WTC11 (cell line): ENCODE results near the gene GOLGA7B. TPM values are rescaled to one million over a fixed set of nuclear protein-coding genes. Genes with fewer than 3 reads are reported as not detected.

Source experiments
- ATAC-seq: fragments of 200-7000 bp; cut with Tn5 transposase; 2 replicates; pipeline ENCODE4 v1.10.0; 2021; ENCODE audit warnings: mild to moderate bottlenecking, moderate library complexity
- CTCF ChIA-PET: fragments of 300-600 bp; sonication (Branson Sonifier 250); formaldehyde crosslinking; loops from one replicate; lab custom pipeline; 2021; ENCODE audit warnings: antibody characterized with exemption; lab: Charles Lee
- POLR2A ChIA-PET: fragments of 350-600 bp; sonication (Branson Sonifier 250); formaldehyde crosslinking; loops from one replicate; lab custom pipeline; 2021; ENCODE audit warnings: antibody characterized with exemption; lab: Charles Lee
- DNase-seq: peaks from one replicate; pipeline ENCODE4 v3.0.0; 2021; ENCODE audit warnings: low spot score
- H3K27ac Mint-ChIP-seq: 2 replicates; pipeline ENCODE4 v1.8.0; 2021; ENCODE audit warnings: mixed read lengths
- H3K27me3 Mint-ChIP-seq: 2 replicates; pipeline ENCODE4 v1.8.0; 2021; ENCODE audit warnings: low read depth, mild to moderate bottlenecking, moderate library complexity, mixed read lengths
- H3K36me3 Mint-ChIP-seq: 2 replicates; pipeline ENCODE4 v1.8.0; 2021; ENCODE audit warnings: mixed read lengths
- H3K4me1 Mint-ChIP-seq: 2 replicates; pipeline ENCODE4 v1.8.0; 2022; ENCODE audit warnings: mixed read lengths
- H3K4me3 Mint-ChIP-seq: 2 replicates; pipeline ENCODE4 v1.8.0; 2021; ENCODE audit warnings: mild to moderate bottlenecking, moderate library complexity, mixed read lengths
- H3K9me3 Mint-ChIP-seq: 2 replicates; pipeline ENCODE4 v1.8.0; 2021; ENCODE audit warnings: mixed read lengths
- CREB1 ChIP-seq: sonication (generic); formaldehyde crosslinking; IDR thresholded peaks from 2 replicates; pipeline ENCODE4 v1.8.0; 2023; ENCODE audit warnings: mild to moderate bottlenecking, missing genetic modification reagents
- CREM ChIP-seq: sonication (generic); formaldehyde crosslinking; IDR thresholded peaks from 2 replicates; pipeline ENCODE4 v1.8.1; 2022; ENCODE audit warnings: mild to moderate bottlenecking, missing genetic modification reagents, moderate library complexity
- HMGA2 ChIP-seq: fragments of 250-450 bp; sonication (Bioruptor Pico); IDR thresholded peaks from 2 replicates; pipeline ENCODE4 v1.4.0; 2021; ENCODE audit warnings: mild to moderate bottlenecking, moderate library complexity
- MXD4 ChIP-seq: fragments of 250-450 bp; sonication (Bioruptor Pico); IDR thresholded peaks from 2 replicates; pipeline ENCODE4 v1.8.0; 2021; ENCODE audit warnings: mild to moderate bottlenecking, moderate library complexity, borderline replicate concordance
- NFATC4 ChIP-seq: fragments of 250-450 bp; sonication (Bioruptor Pico); IDR thresholded peaks from 2 replicates; pipeline ENCODE4 v1.9.0; 2021; ENCODE audit warnings: mild to moderate bottlenecking
- NR2C2 ChIP-seq: sonication (generic); formaldehyde crosslinking; IDR thresholded peaks from 2 replicates; pipeline ENCODE4 v1.8.0; 2022; ENCODE audit warnings: mild to moderate bottlenecking, missing genetic modification reagents
- OVOL2 ChIP-seq: fragments of 250-450 bp; sonication (Bioruptor Pico); IDR thresholded peaks from 2 replicates; pipeline ENCODE4 v1.9.0; 2021; ENCODE audit warnings: mild to moderate bottlenecking, borderline replicate concordance
- SMAD3 ChIP-seq: sonication (generic); formaldehyde crosslinking; IDR thresholded peaks from 2 replicates; pipeline ENCODE4 v1.8.0; 2022; ENCODE audit warnings: missing genetic modification reagents, mild to moderate bottlenecking, borderline replicate concordance
- SMAD4 ChIP-seq: sonication (generic); formaldehyde crosslinking; IDR thresholded peaks from 2 replicates; pipeline ENCODE4 v1.8.0; 2022; ENCODE audit warnings: mild to moderate bottlenecking, missing genetic modification reagents
- TEAD4 ChIP-seq: sonication (generic); formaldehyde crosslinking; IDR thresholded peaks from 2 replicates; pipeline ENCODE4 v1.8.0; 2022; ENCODE audit warnings: mild to moderate bottlenecking, missing genetic modification reagents
- ZBTB21 ChIP-seq: sonication (generic); formaldehyde crosslinking; IDR thresholded peaks from 2 replicates; pipeline ENCODE4 v1.8.1; 2023; ENCODE audit warnings: mild to moderate bottlenecking, missing genetic modification reagents, borderline replicate concordance
- ZNF232 ChIP-seq: sonication (generic); formaldehyde crosslinking; IDR thresholded peaks from 2 replicates; pipeline ENCODE4 v1.8.0; 2022; ENCODE audit warnings: mild to moderate bottlenecking, missing genetic modification reagents
- ZNF671 ChIP-seq: fragments of 250-450 bp; sonication (Bioruptor Pico); IDR thresholded peaks from 2 replicates; pipeline ENCODE4 v1.8.0; 2021; ENCODE audit warnings: mild to moderate bottlenecking
- total RNA-seq: library from RNA; stranded (reverse); gene quantifications from 3 replicates; pipeline ENCODE4 v1.2.3, GENCODE V29; 2021
- TF ChIP-seq, protein P1 (sequence below): fragments of 250-450 bp; sonication (Bioruptor Pico); IDR thresholded peaks from 2 replicates; pipeline ENCODE4 v1.9.0; 2021; ENCODE audit warnings: mild to moderate bottlenecking
- TF ChIP-seq, protein P2 (sequence below): sonication (generic); formaldehyde crosslinking; IDR thresholded peaks from 2 replicates; pipeline ENCODE4 v1.8.1; 2023; ENCODE audit warnings: mild to moderate bottlenecking, missing genetic modification reagents, borderline replicate concordance
- TF ChIP-seq, protein P3 (sequence below): sonication (generic); formaldehyde crosslinking; IDR thresholded peaks from 2 replicates; pipeline ENCODE4 v1.8.1; 2022; ENCODE audit warnings: missing genetic modification reagents, borderline replicate concordance
- TF ChIP-seq, protein P4 (sequence below): sonication (generic); formaldehyde crosslinking; IDR thresholded peaks from 2 replicates; pipeline ENCODE4 v1.8.0; 2022; ENCODE audit warnings: mild to moderate bottlenecking, missing genetic modification reagents
- TF ChIP-seq, protein P5 (sequence below): fragments of 250-450 bp; sonication (Bioruptor Pico); IDR thresholded peaks from 2 replicates; pipeline ENCODE4 v1.9.0; 2021; ENCODE audit warnings: moderate library complexity, mild to moderate bottlenecking, inconsistent platforms, borderline replicate concordance
- TF ChIP-seq, protein P6 (sequence below): sonication (generic); formaldehyde crosslinking; conservative IDR thresholded peaks from 2 replicates; pipeline ENCODE4 v1.8.1; 2023; ENCODE audit warnings: mild to moderate bottlenecking, low read depth, missing genetic modification reagents, moderate library complexity
- TF ChIP-seq, protein P7 (sequence below): sonication (generic); formaldehyde crosslinking; IDR thresholded peaks from 2 replicates; pipeline ENCODE4 v1.8.0; 2022; ENCODE audit warnings: mild to moderate bottlenecking, missing genetic modification reagents

GOLGA7B gene
- total RNA-seq, 1 experiment from 2014 or later = 0.24 TPM

DNA sequence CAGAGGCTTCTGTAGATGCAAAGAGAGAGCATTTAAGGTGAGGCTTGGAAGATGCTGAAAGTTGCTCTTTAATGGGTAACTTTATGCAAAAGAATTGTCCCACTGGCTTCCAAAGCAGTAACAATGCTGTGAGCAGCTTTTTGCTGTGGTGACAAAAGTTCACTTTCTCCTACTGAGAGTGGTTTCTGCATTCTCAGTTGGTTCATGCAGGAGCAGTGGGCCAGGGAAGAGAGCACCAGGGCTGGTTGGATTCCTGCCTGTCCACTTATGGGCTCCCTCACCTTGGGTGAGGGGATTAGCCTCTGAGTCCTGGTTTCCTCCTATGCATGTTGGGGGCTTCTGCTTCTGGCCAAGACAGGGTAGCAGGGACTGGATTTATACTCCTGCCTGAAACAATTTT, 31.1 kb upstream of the GOLGA7B start:
- DNase-seq (no peak), ATAC-seq (no peak)
- ChIA-PET CTCF (interaction anchor here (0.8 to 1.2 kb wide), 2 partner anchors 9 to 22 kb away, joined by 3 to 4 read pairs; no protein-coding TSS in a partner anchor), POLR2A (no interaction called here)
- H3K9me3 Mint-ChIP-seq = no peaks in the 10 kb centered on the region
- H3K4me1 Mint-ChIP-seq = peaks cover 9% of the 10 kb centered on the region
- no peak overlapping the region for H3K4me3 Mint-ChIP-seq
- no peak overlapping the region for H3K27ac Mint-ChIP-seq
- H3K27me3 Mint-ChIP-seq = no peaks in the 10 kb centered on the region
- TF ChIP-seq NR2C2 (CRISPR knock-in tag) (no peak), CREB1 (CRISPR knock-in tag) (no peak), ZNF671 (CRISPR knock-in tag) (no peak)
- H3K36me3 Mint-ChIP-seq = no peaks in the 10 kb centered on the region

DNA sequence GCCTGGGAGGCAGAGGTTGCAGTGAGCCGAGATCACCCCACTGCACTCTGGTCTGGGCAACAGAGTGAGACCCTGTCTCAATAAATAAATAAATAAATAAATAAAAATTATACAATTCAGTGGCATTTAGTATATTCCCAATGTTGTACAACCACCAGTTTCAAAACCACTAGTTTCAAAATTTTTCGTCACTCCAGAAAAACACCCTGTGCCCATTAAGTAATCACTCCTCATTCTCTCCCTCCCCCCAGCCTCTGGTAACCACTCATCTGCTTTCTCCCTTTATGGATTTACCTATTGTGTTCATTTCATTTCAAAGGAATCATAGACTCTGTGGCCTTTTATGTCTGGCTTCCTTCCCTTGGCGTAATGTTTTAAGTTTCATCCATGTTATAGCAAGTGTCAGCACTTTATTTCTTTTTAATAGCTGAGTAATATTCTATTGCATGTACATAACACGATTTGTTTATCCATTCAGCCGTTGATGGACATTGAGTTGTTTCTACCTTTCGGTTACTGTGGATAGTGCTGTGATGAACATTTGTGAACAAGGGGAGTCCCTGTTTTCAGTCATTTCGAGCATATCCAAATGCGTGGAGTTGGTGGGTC, 29.4 kb upstream of the GOLGA7B start:
- ATAC-seq (no peak), DNase-seq (no peak)
- Mint-ChIP-seq H3K27me3 (no peaks in the 10 kb centered on the region), H3K9me3 (no peaks in the 10 kb centered on the region), H3K36me3 (no peaks in the 10 kb centered on the region), H3K27ac (no peak overlapping the region), H3K4me3 (no peak overlapping the region), H3K4me1 (peaks cover 9% of the 10 kb centered on the region)
- ChIA-PET POLR2A (no interaction called here), CTCF (interaction anchor here (0.7 to 1.8 kb wide), 2 partner anchors 28 to 49 kb away, joined by 3 to 7 read pairs; no protein-coding TSS in a partner anchor)
- TF ChIP-seq NFATC4 = no peak
- TF ChIP-seq, protein P1, sequence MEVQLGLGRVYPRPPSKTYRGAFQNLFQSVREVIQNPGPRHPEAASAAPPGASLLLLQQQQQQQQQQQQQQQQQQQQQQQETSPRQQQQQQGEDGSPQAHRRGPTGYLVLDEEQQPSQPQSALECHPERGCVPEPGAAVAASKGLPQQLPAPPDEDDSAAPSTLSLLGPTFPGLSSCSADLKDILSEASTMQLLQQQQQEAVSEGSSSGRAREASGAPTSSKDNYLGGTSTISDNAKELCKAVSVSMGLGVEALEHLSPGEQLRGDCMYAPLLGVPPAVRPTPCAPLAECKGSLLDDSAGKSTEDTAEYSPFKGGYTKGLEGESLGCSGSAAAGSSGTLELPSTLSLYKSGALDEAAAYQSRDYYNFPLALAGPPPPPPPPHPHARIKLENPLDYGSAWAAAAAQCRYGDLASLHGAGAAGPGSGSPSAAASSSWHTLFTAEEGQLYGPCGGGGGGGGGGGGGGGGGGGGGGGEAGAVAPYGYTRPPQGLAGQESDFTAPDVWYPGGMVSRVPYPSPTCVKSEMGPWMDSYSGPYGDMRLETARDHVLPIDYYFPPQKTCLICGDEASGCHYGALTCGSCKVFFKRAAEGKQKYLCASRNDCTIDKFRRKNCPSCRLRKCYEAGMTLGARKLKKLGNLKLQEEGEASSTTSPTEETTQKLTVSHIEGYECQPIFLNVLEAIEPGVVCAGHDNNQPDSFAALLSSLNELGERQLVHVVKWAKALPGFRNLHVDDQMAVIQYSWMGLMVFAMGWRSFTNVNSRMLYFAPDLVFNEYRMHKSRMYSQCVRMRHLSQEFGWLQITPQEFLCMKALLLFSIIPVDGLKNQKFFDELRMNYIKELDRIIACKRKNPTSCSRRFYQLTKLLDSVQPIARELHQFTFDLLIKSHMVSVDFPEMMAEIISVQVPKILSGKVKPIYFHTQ (CRISPR knock-in tag) = no peak
- TF ChIP-seq ZNF232 (CRISPR knock-in tag) = no peak
- TF ChIP-seq SMAD4 (CRISPR knock-in tag) = no peak
- no peak for TF ChIP-seq TEAD4
- no peak for TF ChIP-seq CREB1 (CRISPR knock-in tag)
- no peak for TF ChIP-seq OVOL2 (CRISPR knock-in tag)
- TF ChIP-seq ZBTB21 = no peak
- TF ChIP-seq, protein P2, sequence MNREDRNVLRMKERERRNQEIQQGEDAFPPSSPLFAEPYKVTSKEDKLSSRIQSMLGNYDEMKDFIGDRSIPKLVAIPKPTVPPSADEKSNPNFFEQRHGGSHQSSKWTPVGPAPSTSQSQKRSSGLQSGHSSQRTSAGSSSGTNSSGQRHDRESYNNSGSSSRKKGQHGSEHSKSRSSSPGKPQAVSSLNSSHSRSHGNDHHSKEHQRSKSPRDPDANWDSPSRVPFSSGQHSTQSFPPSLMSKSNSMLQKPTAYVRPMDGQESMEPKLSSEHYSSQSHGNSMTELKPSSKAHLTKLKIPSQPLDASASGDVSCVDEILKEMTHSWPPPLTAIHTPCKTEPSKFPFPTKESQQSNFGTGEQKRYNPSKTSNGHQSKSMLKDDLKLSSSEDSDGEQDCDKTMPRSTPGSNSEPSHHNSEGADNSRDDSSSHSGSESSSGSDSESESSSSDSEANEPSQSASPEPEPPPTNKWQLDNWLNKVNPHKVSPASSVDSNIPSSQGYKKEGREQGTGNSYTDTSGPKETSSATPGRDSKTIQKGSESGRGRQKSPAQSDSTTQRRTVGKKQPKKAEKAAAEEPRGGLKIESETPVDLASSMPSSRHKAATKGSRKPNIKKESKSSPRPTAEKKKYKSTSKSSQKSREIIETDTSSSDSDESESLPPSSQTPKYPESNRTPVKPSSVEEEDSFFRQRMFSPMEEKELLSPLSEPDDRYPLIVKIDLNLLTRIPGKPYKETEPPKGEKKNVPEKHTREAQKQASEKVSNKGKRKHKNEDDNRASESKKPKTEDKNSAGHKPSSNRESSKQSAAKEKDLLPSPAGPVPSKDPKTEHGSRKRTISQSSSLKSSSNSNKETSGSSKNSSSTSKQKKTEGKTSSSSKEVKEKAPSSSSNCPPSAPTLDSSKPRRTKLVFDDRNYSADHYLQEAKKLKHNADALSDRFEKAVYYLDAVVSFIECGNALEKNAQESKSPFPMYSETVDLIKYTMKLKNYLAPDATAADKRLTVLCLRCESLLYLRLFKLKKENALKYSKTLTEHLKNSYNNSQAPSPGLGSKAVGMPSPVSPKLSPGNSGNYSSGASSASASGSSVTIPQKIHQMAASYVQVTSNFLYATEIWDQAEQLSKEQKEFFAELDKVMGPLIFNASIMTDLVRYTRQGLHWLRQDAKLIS (CRISPR knock-in tag) = no peak
- TF ChIP-seq, protein P3, sequence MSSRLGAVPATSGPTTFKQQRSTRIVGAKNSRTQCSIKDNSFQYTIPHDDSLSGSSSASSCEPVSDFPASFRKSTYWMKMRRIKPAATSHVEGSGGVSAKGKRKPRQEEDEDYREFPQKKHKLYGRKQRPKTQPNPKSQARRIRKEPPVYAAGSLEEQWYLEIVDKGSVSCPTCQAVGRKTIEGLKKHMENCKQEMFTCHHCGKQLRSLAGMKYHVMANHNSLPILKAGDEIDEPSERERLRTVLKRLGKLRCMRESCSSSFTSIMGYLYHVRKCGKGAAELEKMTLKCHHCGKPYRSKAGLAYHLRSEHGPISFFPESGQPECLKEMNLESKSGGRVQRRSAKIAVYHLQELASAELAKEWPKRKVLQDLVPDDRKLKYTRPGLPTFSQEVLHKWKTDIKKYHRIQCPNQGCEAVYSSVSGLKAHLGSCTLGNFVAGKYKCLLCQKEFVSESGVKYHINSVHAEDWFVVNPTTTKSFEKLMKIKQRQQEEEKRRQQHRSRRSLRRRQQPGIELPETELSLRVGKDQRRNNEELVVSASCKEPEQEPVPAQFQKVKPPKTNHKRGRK (CRISPR knock-in tag) = no peak
- TF ChIP-seq, protein P4, sequence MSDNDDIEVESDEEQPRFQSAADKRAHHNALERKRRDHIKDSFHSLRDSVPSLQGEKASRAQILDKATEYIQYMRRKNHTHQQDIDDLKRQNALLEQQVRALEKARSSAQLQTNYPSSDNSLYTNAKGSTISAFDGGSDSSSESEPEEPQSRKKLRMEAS (CRISPR knock-in tag) = no peak
- TF ChIP-seq, protein P5, sequence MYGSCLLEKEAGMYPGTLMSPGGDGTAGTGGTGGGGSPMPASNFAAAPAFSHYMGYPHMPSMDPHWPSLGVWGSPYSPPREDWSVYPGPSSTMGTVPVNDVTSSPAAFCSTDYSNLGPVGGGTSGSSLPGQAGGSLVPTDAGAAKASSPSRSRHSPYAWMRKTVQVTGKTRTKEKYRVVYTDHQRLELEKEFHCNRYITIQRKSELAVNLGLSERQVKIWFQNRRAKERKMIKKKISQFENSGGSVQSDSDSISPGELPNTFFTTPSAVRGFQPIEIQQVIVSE (CRISPR knock-in tag) = no peak
- TF ChIP-seq, protein P6, sequence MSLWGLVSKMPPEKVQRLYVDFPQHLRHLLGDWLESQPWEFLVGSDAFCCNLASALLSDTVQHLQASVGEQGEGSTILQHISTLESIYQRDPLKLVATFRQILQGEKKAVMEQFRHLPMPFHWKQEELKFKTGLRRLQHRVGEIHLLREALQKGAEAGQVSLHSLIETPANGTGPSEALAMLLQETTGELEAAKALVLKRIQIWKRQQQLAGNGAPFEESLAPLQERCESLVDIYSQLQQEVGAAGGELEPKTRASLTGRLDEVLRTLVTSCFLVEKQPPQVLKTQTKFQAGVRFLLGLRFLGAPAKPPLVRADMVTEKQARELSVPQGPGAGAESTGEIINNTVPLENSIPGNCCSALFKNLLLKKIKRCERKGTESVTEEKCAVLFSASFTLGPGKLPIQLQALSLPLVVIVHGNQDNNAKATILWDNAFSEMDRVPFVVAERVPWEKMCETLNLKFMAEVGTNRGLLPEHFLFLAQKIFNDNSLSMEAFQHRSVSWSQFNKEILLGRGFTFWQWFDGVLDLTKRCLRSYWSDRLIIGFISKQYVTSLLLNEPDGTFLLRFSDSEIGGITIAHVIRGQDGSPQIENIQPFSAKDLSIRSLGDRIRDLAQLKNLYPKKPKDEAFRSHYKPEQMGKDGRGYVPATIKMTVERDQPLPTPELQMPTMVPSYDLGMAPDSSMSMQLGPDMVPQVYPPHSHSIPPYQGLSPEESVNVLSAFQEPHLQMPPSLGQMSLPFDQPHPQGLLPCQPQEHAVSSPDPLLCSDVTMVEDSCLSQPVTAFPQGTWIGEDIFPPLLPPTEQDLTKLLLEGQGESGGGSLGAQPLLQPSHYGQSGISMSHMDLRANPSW (CRISPR knock-in tag) = no peak
- TF ChIP-seq, protein P7, sequence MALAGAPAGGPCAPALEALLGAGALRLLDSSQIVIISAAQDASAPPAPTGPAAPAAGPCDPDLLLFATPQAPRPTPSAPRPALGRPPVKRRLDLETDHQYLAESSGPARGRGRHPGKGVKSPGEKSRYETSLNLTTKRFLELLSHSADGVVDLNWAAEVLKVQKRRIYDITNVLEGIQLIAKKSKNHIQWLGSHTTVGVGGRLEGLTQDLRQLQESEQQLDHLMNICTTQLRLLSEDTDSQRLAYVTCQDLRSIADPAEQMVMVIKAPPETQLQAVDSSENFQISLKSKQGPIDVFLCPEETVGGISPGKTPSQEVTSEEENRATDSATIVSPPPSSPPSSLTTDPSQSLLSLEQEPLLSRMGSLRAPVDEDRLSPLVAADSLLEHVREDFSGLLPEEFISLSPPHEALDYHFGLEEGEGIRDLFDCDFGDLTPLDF (CRISPR knock-in tag) = no peak
- no peak for TF ChIP-seq MXD4 (CRISPR knock-in tag)
- no peak for TF ChIP-seq CREM (CRISPR knock-in tag)
- TF ChIP-seq HMGA2 (CRISPR knock-in tag) = no peak
- no peak for TF ChIP-seq SMAD3 (CRISPR knock-in tag)
